ENCODE data around the gene SMCO2.

The SMCO2 gene

GRCh38 chr12:27480016-27480415 lies 33.5 kb downstream of the SMCO2 start:
- POLR2A ChIA-PET, result no interaction called here
- no peak overlapping the region for H3K4me3 ChIP-seq (ENCODE audit: low read depth, low read length)
- TF ChIP-seq CTCF (IDR thresholded peaks at IDR 0.05; ENCODE audit: insufficient read depth, low read length, missing control alignments), result no peak
- CTCF ChIA-PET, result interaction anchor here (0.9 kb wide), 1 partner anchor 96 kb away, joined by 3 read pairs; no protein-coding TSS in a partner anchor
- DNase-seq (ENCODE audit: low read depth, low spot score), result no peak

GRCh38 chr12:27486961-27487360 lies 40.4 kb downstream of the SMCO2 start:
- ChIA-PET POLR2A (no interaction called here), CTCF (interaction anchor here (1.5 kb wide), 1 partner anchor 18 kb away, joined by 5 read pairs; no protein-coding TSS in a partner anchor)

GRCh38 chr12:27488479-27488878 lies 41.9 kb downstream of the SMCO2 start:
- no peak for TF ChIP-seq CTCF (IDR thresholded peaks at IDR 0.05; ENCODE audit: insufficient read depth, low read length, missing control alignments)
- no peak overlapping the region for H3K4me3 ChIP-seq (ENCODE audit: low read depth, low read length)
- no peak for DNase-seq (ENCODE audit: low read depth, low spot score)
- POLR2A ChIA-PET, result no interaction called here
- CTCF ChIA-PET, result interaction anchor here (1.1 to 4.3 kb wide), 4 partner anchors 16 to 147 kb away, joined by 3 to 23 read pairs (median 6); no protein-coding TSS in a partner anchor

More at GRCh38 chr12:27486961-27487360, 40.4 kb downstream of the SMCO2 start:
- DNase-seq (ENCODE audit: low read depth, low spot score), result peak; percentile 4
- TF ChIP-seq CTCF (IDR thresholded peaks at IDR 0.05; ENCODE audit: insufficient read depth, low read length, missing control alignments), result no peak
- no peak overlapping the region for H3K4me3 ChIP-seq (ENCODE audit: low read depth, low read length)

GRCh38 chr12:27491226-27491625 lies 44.7 kb downstream of the SMCO2 start:
- no peak for TF ChIP-seq CTCF (IDR thresholded peaks at IDR 0.05; ENCODE audit: insufficient read depth, low read length, missing control alignments)
- ChIA-PET POLR2A (interaction anchor here (1.2 kb wide), 1 partner anchor 14 kb away, joined by 3 read pairs; no protein-coding TSS in a partner anchor), CTCF (interaction anchor here (4.3 kb wide), 1 partner anchor 56 kb away, joined by 23 read pairs; no protein-coding TSS in a partner anchor)
- DNase-seq (ENCODE audit: low read depth, low spot score), result no peak
- H3K4me3 ChIP-seq (ENCODE audit: low read depth, low read length), result no peak overlapping the region

- DNase-seq (ENCODE audit: low read depth, low spot score), result no peak
- CTCF ChIA-PET, result no interaction called here
- no peak overlapping the region for H3K4me3 ChIP-seq (ENCODE audit: low read depth, low read length)
- POLR2A ChIA-PET, result no interaction called here
- TF ChIP-seq CTCF (IDR thresholded peaks at IDR 0.05; ENCODE audit: insufficient read depth, low read length, missing control alignments), result no peak
Measured at GRCh38 chr12:27493260-27493940, 46.9 kb downstream of the SMCO2 start.

GRCh38 chr12:27497446-27497845 lies 50.9 kb downstream of the SMCO2 start:
- ChIA-PET CTCF (no interaction called here), POLR2A (no interaction called here)
- DNase-seq (ENCODE audit: low read depth, low spot score), result no peak
- H3K4me3 ChIP-seq (ENCODE audit: low read depth, low read length), result no peak overlapping the region
- no peak for TF ChIP-seq CTCF (IDR thresholded peaks at IDR 0.05; ENCODE audit: insufficient read depth, low read length, missing control alignments)
